DND-41 (cell line): Measurements from ENCODE around the gene PDZK1.
A peak's percentile ranks its signal among the peaks of the same experiment; 100 is the strongest.
"Not testable (repeated sequence)": the region's sequence is repeated elsewhere in the genome, so short reads cannot be mapped to it uniquely, and the experiment has no call there.

Experiments
- ATAC-seq: fragments of 200-7000 bp; cut with Tn5 transposase; 3 replicates; pipeline ENCODE4 v1.9.1; 2021; ENCODE audit warnings: low read depth; ENCODE audit not compliant: insufficient read depth
- DNase-seq: peaks from one replicate; pipeline ENCODE4 v3.0.0-alpha.2; 2020
- H2AFZ ChIP-seq: 2 replicates; pipeline ENCODE4 v1.6.0; 2012; ENCODE audit warnings: low read depth, low read length
- H3K27ac ChIP-seq: 2 replicates; pipeline ENCODE4 v1.5.1; 2012; ENCODE audit warnings: low read length, inconsistent platforms
- H3K27me3 ChIP-seq: fragments of 200-600 bp; sonication (generic); 2 replicates; pipeline ENCODE4 v1.6.0; 2012; ENCODE audit warnings: low read length, mild to moderate bottlenecking, inconsistent platforms; ENCODE audit not compliant: insufficient read depth, poor library complexity
- H3K36me3 ChIP-seq: 2 replicates; pipeline ENCODE4 v1.5.1; 2012; ENCODE audit warnings: low read length, inconsistent platforms; ENCODE audit not compliant: insufficient read depth
- H3K4me1 ChIP-seq: 2 replicates; pipeline ENCODE4 v1.5.1; 2012; ENCODE audit warnings: mild to moderate bottlenecking, low read length; ENCODE audit not compliant: insufficient read depth
- H3K4me2 ChIP-seq: 2 replicates; pipeline ENCODE4 v1.6.0; 2012; ENCODE audit warnings: mild to moderate bottlenecking, moderate library complexity, low read length, inconsistent platforms; ENCODE audit not compliant: insufficient read depth
- H3K4me3 ChIP-seq, 2 experiments: fragments of 200-600 bp in 1 of 2; shearing (Covaris generic) in 1 of 2; 2 replicates each; pipeline ENCODE4 v1.5.1; 2012 to 2016; ENCODE audit warnings: inconsistent platforms in 2 of 2, low read length in 2 of 2, mild to moderate bottlenecking in 2 of 2, low read depth in 1 of 2, moderate library complexity in 1 of 2
- H3K79me2 ChIP-seq: 2 replicates; pipeline ENCODE4 v1.6.0; 2012; ENCODE audit warnings: low read length, inconsistent platforms; ENCODE audit not compliant: insufficient read depth
- H3K9ac ChIP-seq: 2 replicates; pipeline ENCODE4 v1.6.0; 2012; ENCODE audit warnings: low read depth, mild to moderate bottlenecking, inconsistent platforms, low read length, moderate library complexity
- H3K9me3 ChIP-seq: 2 replicates; pipeline ENCODE4 v1.5.1; 2012; ENCODE audit warnings: low read length, moderate library complexity, mild to moderate bottlenecking, inconsistent platforms; ENCODE audit not compliant: insufficient read depth, severe bottlenecking
- H4K20me1 ChIP-seq: 2 replicates; pipeline ENCODE4 v1.6.0; 2012; ENCODE audit warnings: low read length; ENCODE audit not compliant: insufficient read depth
- CTCF ChIP-seq: IDR thresholded peaks from 2 replicates; pipeline ENCODE4 v1.5.1; 2012; ENCODE audit warnings: borderline replicate concordance, low read length, moderate library complexity, mild to moderate bottlenecking; ENCODE audit not compliant: poor library complexity, severe bottlenecking; ENCODE audit errors: extremely low read depth
- EZH2 ChIP-seq: IDR thresholded peaks from 3 replicates; pipeline ENCODE4 v1.6.1; 2012; ENCODE audit warnings: borderline replicate concordance, low read depth, mild to moderate bottlenecking, moderate library complexity, low read length, inconsistent platforms; ENCODE audit not compliant: severe bottlenecking

The PDZK1 gene

GRCh38 chr1:145729666-145730436, 22.7 kb upstream of the PDZK1 start:
- Histone ChIP-seq H2AFZ (no peak overlapping the region), H4K20me1 (no peaks in the 10 kb centered on the region), H3K9me3 (no peaks in the 10 kb centered on the region), H3K27me3 (no peaks in the 10 kb centered on the region), H3K4me1 (no peaks in the 10 kb centered on the region), H3K36me3 (no peaks in the 10 kb centered on the region), H3K9ac (no peak overlapping the region), H3K4me2 (no peak overlapping the region), H3K27ac (no peak overlapping the region), H3K79me2 (no peaks in the 10 kb centered on the region), H3K4me3 (no peak overlapping the region)
- TF ChIP-seq EZH2 (no peak), CTCF (no peak)
- ATAC-seq: no peak
- no peak for DNase-seq

GRCh38 chr1:145729196-145729595, 22.0 kb upstream of the PDZK1 start:
- H4K20me1 ChIP-seq: no peaks in the 10 kb centered on the region
- H3K27me3 ChIP-seq: no peaks in the 10 kb centered on the region
- H3K4me1 ChIP-seq: no peaks in the 10 kb centered on the region
- H3K9me3 ChIP-seq: no peaks in the 10 kb centered on the region
- H3K36me3 ChIP-seq: no peaks in the 10 kb centered on the region
- no peak for ATAC-seq
- DNase-seq: no peak
- no peak overlapping the region for H3K9ac ChIP-seq
- H2AFZ ChIP-seq: no peak overlapping the region
- no peaks in the 10 kb centered on the region for H3K79me2 ChIP-seq
- H3K27ac ChIP-seq: no peak overlapping the region
- H3K4me2 ChIP-seq: no peak overlapping the region
- TF ChIP-seq CTCF: no peak
- no peak for TF ChIP-seq EZH2
- no peak overlapping the region for H3K4me3 ChIP-seq

- not testable (repeated sequence) for DNase-seq, H3K27ac ChIP-seq, H2AFZ ChIP-seq, H3K4me3 ChIP-seq, H3K79me2 ChIP-seq, H3K36me3 ChIP-seq, H3K9me3 ChIP-seq, H3K4me2 ChIP-seq, H3K4me1 ChIP-seq, H3K9ac ChIP-seq, ATAC-seq, H4K20me1 ChIP-seq, H3K27me3 ChIP-seq
Measured at GRCh38 chr1:145726193-145726592, 19.0 kb upstream of the PDZK1 start.

- Histone ChIP-seq H2AFZ (no peak overlapping the region), H3K9ac (no peak overlapping the region), H4K20me1 (no peaks in the 10 kb centered on the region), H3K36me3 (no peaks in the 10 kb centered on the region), H3K4me2 (no peak overlapping the region), H3K4me3 (no peak overlapping the region), H3K27ac (no peak overlapping the region), H3K27me3 (no peaks in the 10 kb centered on the region), H3K9me3 (no peaks in the 10 kb centered on the region), H3K79me2 (no peaks in the 10 kb centered on the region), H3K4me1 (peaks cover 4% of the 10 kb centered on the region; the same call in 1 of the 2 replicates)
- TF ChIP-seq CTCF: peak; percentile 80
- no peak for TF ChIP-seq EZH2
- peak; percentile 89 for ATAC-seq
- DNase-seq: peak; percentile 46
Measured at GRCh38 chr1:145720878-145721671, 13.9 kb upstream of the PDZK1 start.
